K562 (cell line): ENCODE measurements around the gene UNC50. TPM values are rescaled to one million over a fixed set of nuclear protein-coding genes. Genes with fewer than 3 reads are reported as not detected.

Experiments
- ATAC-seq: fragments of 200-7000 bp; cut with Tn5 transposase; 3 replicates; pipeline ENCODE4 v1.9.1; 2020; ENCODE audit warnings: moderate library complexity
- BruUV-seq: library from RNA; stranded (reverse); fragments of 400-500 nt; replicated peaks from 2 replicates; lab custom pipeline; 2021; lab: Mats Ljungman, UMichigan
- CTCF ChIA-PET: fragments of 300-600 bp; formaldehyde crosslinking; extraction: SDS; loops from one replicate; lab custom pipeline; 2021; ENCODE audit warnings: low intra/inter-chr PET ratio; lab: Yijun Ruan, JAX
- POLR2A ChIA-PET: fragments of 300-600, 350-650 bp; sonication (Branson Sonifier 250); formaldehyde crosslinking; extraction: SDS; loops from one replicate; lab custom pipeline; 2021; ENCODE audit warnings: antibody characterized with exemption, inconsistent platforms; lab: Yijun Ruan, JAX
- DNase-seq, 4 experiments: peaks; one replicate each; pipeline versions ENCODE4 v3.0.0 to v3.0.0-alpha.2; 2011 to 2018; ENCODE audit warnings: low spot score in 3 of 4, mixed read lengths in 3 of 4; ENCODE audit errors: extremely low read depth in 1 of 4
- FAIRE-seq: peaks from 2 replicates; lab custom pipeline; 2011; peaks lifted over from hg19 to GRCh38; lab: Jason Lieb, UNC
- H2AFZ ChIP-seq: 2 replicates; pipeline ENCODE4 v1.6.0; 2011; ENCODE audit warnings: low read depth, low read length, control low read depth, inconsistent platforms
- H3K27ac ChIP-seq: fragments of 200-600 bp; 3 replicates; pipeline ENCODE4 v1.8.0; 2011; ENCODE audit warnings: low read depth, mild to moderate bottlenecking, control low read depth, inconsistent platforms, low read length, moderate library complexity, mixed read lengths; ENCODE audit errors: extremely low read depth
- H3K27me3 ChIP-seq, 2 experiments: fragments of 300-600 bp in 1 of 2; 2 replicates in 1 of 2; 3 replicates in 1 of 2; pipeline versions ENCODE4 v1.6.0 to v1.8.0; 2011; ENCODE audit warnings: inconsistent platforms in 2 of 2, low read length in 2 of 2, mild to moderate bottlenecking in 1 of 2, mixed read lengths in 1 of 2, moderate library complexity in 1 of 2; ENCODE audit not compliant: control insufficient read depth in 2 of 2, insufficient read depth in 2 of 2
- H3K36me3 ChIP-seq: fragments of 300-600 bp; 3 replicates; pipeline ENCODE4 v1.8.0; 2011; ENCODE audit warnings: mild to moderate bottlenecking, low read length, inconsistent platforms; ENCODE audit not compliant: control insufficient read depth, insufficient read depth
- H3K4me1 ChIP-seq, 2 experiments: fragments of 200-600 bp in 1 of 2; replicated peaks in 1 of 2; 2 replicates in 1 of 2; 3 replicates in 1 of 2; pipeline versions ENCODE4 v1.5.1 to v1.8.0; 2011; ENCODE audit warnings: inconsistent platforms in 2 of 2, low read length in 2 of 2, mild to moderate bottlenecking in 1 of 2, mixed read lengths in 1 of 2, moderate library complexity in 1 of 2; ENCODE audit not compliant: control insufficient read depth in 2 of 2, insufficient read depth in 2 of 2
- H3K4me2 ChIP-seq: 2 replicates; pipeline ENCODE4 v1.6.1; 2011; ENCODE audit warnings: low read length, control low read depth, inconsistent platforms, mixed read lengths; ENCODE audit not compliant: insufficient read depth
- H3K4me3 ChIP-seq: fragments of 200-600 bp; sonication (generic), shearing (Covaris generic); 2 replicates; pipeline ENCODE4 v1.5.1; 2016; ENCODE audit warnings: control low read depth, inconsistent platforms
- H3K79me2 ChIP-seq: fragments of 200-600 bp; 3 replicates; pipeline ENCODE4 v1.8.0; 2011; ENCODE audit warnings: low read length, inconsistent platforms; ENCODE audit not compliant: control insufficient read depth, insufficient read depth
- H3K9ac ChIP-seq, 2 experiments: 2 replicates each; pipeline versions ENCODE4 v1.6.0 to v1.6.1; 2011; ENCODE audit warnings: low read depth in 2 of 2, low read length in 2 of 2, control low read depth in 1 of 2, inconsistent platforms in 1 of 2, mild to moderate bottlenecking in 1 of 2, mixed read lengths in 1 of 2; ENCODE audit not compliant: insufficient read depth in 1 of 2
- H3K9me1 ChIP-seq: one replicate; pipeline ENCODE4 v1.6.0; 2011; ENCODE audit warnings: inconsistent platforms, mild to moderate bottlenecking, low read length, moderate library complexity; ENCODE audit not compliant: control insufficient read depth, insufficient read depth
- H3K9me3 ChIP-seq: replicated peaks from 2 replicates; pipeline ENCODE4 v1.5.1; 2011; ENCODE audit warnings: low read depth, low read length, inconsistent platforms; ENCODE audit not compliant: control insufficient read depth, insufficient read depth
- H4K20me1 ChIP-seq: replicated peaks from 2 replicates; pipeline ENCODE4 v1.6.1; 2011; ENCODE audit warnings: low read length, inconsistent platforms, mixed read lengths; ENCODE audit not compliant: control insufficient read depth, insufficient read depth
- BCOR ChIP-seq: fragments of 450-650 bp; IDR thresholded peaks from 2 replicates; pipeline ENCODE4 v1.6.1; 2016
- CTCFL ChIP-seq: IDR thresholded peaks from 2 replicates; pipeline ENCODE4 v1.6.1; 2011; ENCODE audit warnings: borderline replicate concordance, low read depth, mild to moderate bottlenecking, moderate library complexity, low read length; ENCODE audit not compliant: insufficient read depth, poor library complexity, severe bottlenecking
- EHMT2 ChIP-seq: fragments of 450-650 bp; IDR thresholded peaks from 2 replicates; pipeline ENCODE4 v1.6.1; 2018; ENCODE audit warnings: antibody characterized with exemption
- JUN ChIP-seq, 2 experiments: sonication (generic) in 1 of 2; formaldehyde crosslinking in 1 of 2; IDR thresholded peaks; 2 replicates each; pipeline versions ENCODE4 v1.6.1 to v1.8.0; 2012 to 2022; ENCODE audit warnings: borderline replicate concordance in 2 of 2, mild to moderate bottlenecking in 2 of 2, improper control_type of control experiment in 1 of 2, low read depth in 1 of 2, low read length in 1 of 2, missing genetic modification reagents in 1 of 2
- JUND ChIP-seq, 2 experiments: IDR thresholded peaks; 2 replicates in 1 of 2; 3 replicates in 1 of 2; pipeline ENCODE4 v1.6.1; 2011; ENCODE audit warnings: borderline replicate concordance in 2 of 2, low read depth in 2 of 2, low read length in 2 of 2, improper control_type of control experiment in 1 of 2, missing biosample characterization in 1 of 2, missing genetic modification characterization in 1 of 2, missing genetic modification reagents in 1 of 2
- MCM5 ChIP-seq: fragments of 450-650 bp; IDR thresholded peaks from 2 replicates; pipeline ENCODE4 v1.6.1; 2016; ENCODE audit warnings: low read depth
- MCM7 ChIP-seq, 2 experiments: fragments of 450-650 bp; IDR thresholded peaks; 2 replicates each; pipeline ENCODE4 v1.6.1; 2016 to 2018
- NEUROD1 ChIP-seq: fragments of 150-350 bp; IDR thresholded peaks from 2 replicates; pipeline ENCODE4 v1.6.1; 2014; ENCODE audit warnings: borderline replicate concordance, low read length, low read depth; ENCODE audit not compliant: partially characterized antibody
- SRSF3 ChIP-seq: fragments of 200-400 bp; formaldehyde crosslinking; IDR thresholded peaks from 2 replicates; pipeline ENCODE4 v1.6.1; 2016; ENCODE audit warnings: mild to moderate bottlenecking, low read length, moderate library complexity; ENCODE audit not compliant: insufficient read depth
- TOE1 ChIP-seq, 2 experiments: fragments of 450-650 bp in 1 of 2; sonication (generic) in 1 of 2; formaldehyde crosslinking in 1 of 2; IDR thresholded peaks; 2 replicates each; pipeline versions ENCODE4 v1.7.1 to v1.8.0; 2016 to 2022; ENCODE audit warnings: borderline replicate concordance in 2 of 2, mild to moderate bottlenecking in 2 of 2, antibody characterized with exemption in 1 of 2, inconsistent platforms in 1 of 2, low read depth in 1 of 2, missing genetic modification reagents in 1 of 2, moderate library complexity in 1 of 2
- ZKSCAN1 ChIP-seq: fragments of 150-350 bp; IDR thresholded peaks from 2 replicates; pipeline ENCODE4 v1.6.1; 2016; ENCODE audit warnings: low read depth, low read length
- WGBS: fragments of 100-300 bp; shearing (Covaris generic); methylation state at CpG from one replicate; pipeline ENCODE4 v1.1.6; 2016; ENCODE audit warnings: low coverage, mixed read lengths; ENCODE audit not compliant: insufficient coverage; ENCODE audit errors: missing lambda C conversion rate; 5-methylcytosine and 5-hydroxymethylcytosine counted together
- in situ Hi-C: fragments of 300-500 bp; cut with MboI; formaldehyde crosslinking; loops from 4 replicates; pipeline ENCODE4 v1.15.0; 2018; ENCODE audit warnings: inconsistent platforms, mixed read lengths
- intact Hi-C: fragments of 100-400 bp; cut with micrococcal nuclease; formaldehyde crosslinking; loops from 2 replicates; pipeline ENCODE4 v1.14.2; 2022
- polyA plus RNA-seq, 8 experiments: library from polyadenylated mRNA; depleted of rRNA in 4 of 8; stranded (reverse) in 5 of 8; unstranded in 3 of 8; fragments of >200 nt; fragmentation: Nextera tagmentation in 2 of 8; fragmentation: Illumina TruSeq in 1 of 8; extraction: Ambion mirVana in 2 of 8; extraction: Trizol in 1 of 8; gene quantifications; 2 replicates each; pipeline versions ENCODE4 v1.2.1 to v1.2.3, GENCODE V29; 2011 to 2014; ENCODE audit warnings: inconsistent platforms in 1 of 8, missing spikeins in 1 of 8
- total RNA-seq, 7 experiments: library from RNA; depleted of rRNA in 6 of 7; stranded (reverse); fragments of >200 nt in 6 of 7; fragmentation: Illumina TruSeq in 2 of 7; extraction: Trizol in 2 of 7; gene quantifications; 2 replicates each; pipeline versions ENCODE4 v1.2.1 to v1.2.3, GENCODE V29; 2011 to 2021; ENCODE audit warnings: low replicate concordance in 1 of 7

The UNC50 gene
- total and polyA plus RNA-seq, 9 of the 15 experiments (the other 6 are each of a cell fraction or from before 2014, with no cell fraction given): 30.0 to 52.9 (median 35.9) TPM

GRCh38 chr2:98583276-98583675, 25.1 kb upstream of the UNC50 start:
- Histone ChIP-seq H3K4me1 (peaks cover 0 to 3% of the 10 kb centered on the region in 2 experiments; a peak in 1 of 5 replicates), H3K27ac (no peak overlapping the region), H3K36me3 (peaks cover 14% of the 10 kb centered on the region; the same call in 2 of the 3 replicates), H3K27me3 (no peaks in the 10 kb centered on the region), H3K9ac (no peak overlapping the region), H3K9me1 (no peaks in the 10 kb centered on the region), H3K4me3 (no peak overlapping the region), H2AFZ (no peak overlapping the region), H3K4me2 (no peak overlapping the region), H4K20me1 (no peaks in the 10 kb centered on the region), H3K79me2 (no peaks in the 10 kb centered on the region), H3K9me3 (no peaks in the 10 kb centered on the region)
- no TSS peak for BruUV-seq
- ChIA-PET POLR2A (interaction anchor here (0.8 kb wide), 1 partner anchor 23 kb away, joined by 3 read pairs; no protein-coding TSS in a partner anchor), CTCF (no interaction called here)
- no peak for FAIRE-seq
- 73% methylated on average over 7 of the region's 7 CpGs for WGBS
- no peak for DNase-seq
- TF ChIP-seq JUN (IDR thresholded peaks at IDR 0.05; ENCODE audit: borderline replicate concordance, low read depth, low read length): no peak
- TF ChIP-seq JUN (CRISPR knock-in tag; IDR thresholded peaks at IDR 0.05; ENCODE audit: borderline replicate concordance): no peak
- no peak for TF ChIP-seq CTCFL
- no peak for TF ChIP-seq TOE1 (IDR thresholded peaks at IDR 0.05; ENCODE audit: borderline replicate concordance)
- TF ChIP-seq TOE1 (CRISPR knock-in tag; IDR thresholded peaks at IDR 0.05; ENCODE audit: borderline replicate concordance, low read depth): no peak
- no peak for TF ChIP-seq MCM7 (IDR thresholded peaks at IDR 0.05)
- TF ChIP-seq ZKSCAN1: no peak
- TF ChIP-seq BCOR: no peak
- no peak for TF ChIP-seq JUND (IDR thresholded peaks at IDR 0.05; ENCODE audit: borderline replicate concordance, low read depth, low read length)
- TF ChIP-seq JUND (tag; IDR thresholded peaks at IDR 0.05; ENCODE audit: borderline replicate concordance, low read depth, low read length): no peak
- no peak for TF ChIP-seq EHMT2
- no peak for TF ChIP-seq SRSF3
- no peak for TF ChIP-seq NEUROD1
- TF ChIP-seq MCM5: no peak
- in situ Hi-C loops: no loop called here
- ATAC-seq: no peak
- intact Hi-C loops: no loop called here
